HEK293 (cell line): ENCODE measurements around the gene B3GAT1.

Experiments
- CTCF ChIA-PET: fragments of 350-600 bp; formaldehyde crosslinking; extraction: SDS; loops from one replicate; lab custom pipeline; 2021; ENCODE audit warnings: antibody characterized with exemption; lab: Yijun Ruan, JAX
- POLR2A ChIA-PET: fragments of 300-600 bp; formaldehyde crosslinking; extraction: SDS; loops from one replicate; lab custom pipeline; 2020; ENCODE audit warnings: antibody characterized with exemption, inconsistent platforms; lab: Yijun Ruan, JAX
- H3K27ac ChIP-seq: fragments of 200-500 bp; sonication (Bioruptor generic); 2 replicates; pipeline ENCODE4 v1.5.1; 2014; ENCODE audit warnings: low read depth, low read length, control low read depth, inconsistent platforms; ENCODE audit errors: extremely low read depth
- H3K36me3 ChIP-seq, 2 experiments: fragments of 200-500 bp in 1 of 2; sonication (Bioruptor generic) in 1 of 2; 1 replicate in 1 of 2; 2 replicates in 1 of 2; pipeline ENCODE4 v1.5.1; 2014 to 2017; ENCODE audit warnings: inconsistent platforms in 2 of 2, low read length in 2 of 2; ENCODE audit not compliant: control insufficient read depth in 2 of 2, insufficient read depth in 1 of 2
- H3K4me1 ChIP-seq: fragments of 200-500 bp; sonication (Bioruptor generic); 2 replicates; pipeline ENCODE4 v1.5.1; 2014; ENCODE audit warnings: mild to moderate bottlenecking, low read length, inconsistent platforms; ENCODE audit not compliant: control insufficient read depth, insufficient read depth
- H3K4me3 ChIP-seq: 2 replicates; pipeline ENCODE4 v1.5.1; 2011; ENCODE audit warnings: low read depth, mild to moderate bottlenecking, control low read depth, low read length, moderate library complexity
- H3K9me3 ChIP-seq: fragments of 200-500 bp; sonication (Bioruptor generic); 2 replicates; pipeline ENCODE4 v1.5.1; 2014; ENCODE audit warnings: low read depth, low read length, inconsistent platforms; ENCODE audit not compliant: control insufficient read depth, insufficient read depth
- BCL6B ChIP-seq: fragments of 450-650 bp; formaldehyde crosslinking; IDR thresholded peaks from 2 replicates; pipeline ENCODE4 v1.5.1; 2017; ENCODE audit warnings: missing biosample characterization, missing genetic modification characterization
- INSM2 ChIP-seq: fragments of 450-650 bp; formaldehyde crosslinking; IDR thresholded peaks from 2 replicates; pipeline ENCODE4 v1.5.1; 2016; ENCODE audit warnings: missing biosample characterization, missing genetic modification characterization
- SCRT1 ChIP-seq: fragments of 450-650 bp; formaldehyde crosslinking; IDR thresholded peaks from 2 replicates; pipeline ENCODE4 v1.5.1; 2016; ENCODE audit warnings: missing biosample characterization, missing genetic modification characterization, borderline replicate concordance
- YY2 ChIP-seq: fragments of 450-650 bp; formaldehyde crosslinking; IDR thresholded peaks from 2 replicates; pipeline ENCODE4 v1.5.1; 2016; ENCODE audit warnings: missing biosample characterization, missing genetic modification characterization
- ZNF114 ChIP-seq: fragments of 450-650 bp; formaldehyde crosslinking; IDR thresholded peaks from 2 replicates; pipeline ENCODE4 v1.5.0; 2017; ENCODE audit warnings: missing biosample characterization, missing genetic modification characterization
- ZNF211 ChIP-seq: fragments of 450-650 bp; formaldehyde crosslinking; IDR thresholded peaks from 2 replicates; pipeline ENCODE4 v1.5.1; 2016; ENCODE audit warnings: low read depth, missing biosample characterization, missing genetic modification characterization
- ZNF223 ChIP-seq: fragments of 450-650 bp; formaldehyde crosslinking; IDR thresholded peaks from 2 replicates; pipeline ENCODE4 v1.5.1; 2016; ENCODE audit warnings: missing biosample characterization, missing genetic modification characterization
- ZNF426 ChIP-seq: fragments of 450-650 bp; formaldehyde crosslinking; IDR thresholded peaks from 2 replicates; pipeline ENCODE4 v1.5.1; 2017; ENCODE audit warnings: missing biosample characterization, missing genetic modification characterization, mild to moderate bottlenecking, inconsistent platforms, moderate library complexity
- ZNF571 ChIP-seq: fragments of 450-650 bp; formaldehyde crosslinking; IDR thresholded peaks from 2 replicates; pipeline ENCODE4 v1.5.0; 2017; ENCODE audit warnings: missing biosample characterization, missing genetic modification characterization
- TF ChIP-seq, protein P1 (sequence below): fragments of 450-650 bp; formaldehyde crosslinking; IDR thresholded peaks from 2 replicates; pipeline ENCODE4 v1.5.1; 2016; ENCODE audit warnings: missing biosample characterization, missing genetic modification characterization
- TF ChIP-seq, protein P2 (sequence below): fragments of 450-650 bp; formaldehyde crosslinking; IDR thresholded peaks from 2 replicates; pipeline ENCODE4 v1.5.1; 2017; ENCODE audit warnings: missing biosample characterization, missing genetic modification characterization
- TF ChIP-seq, protein P3 (sequence below): fragments of 450-650 bp; formaldehyde crosslinking; conservative IDR thresholded peaks from 2 replicates; pipeline ENCODE4 v1.5.1; 2016; ENCODE audit warnings: low read depth, missing biosample characterization, missing genetic modification characterization
- TF ChIP-seq, protein P4 (sequence below): fragments of 450-650 bp; formaldehyde crosslinking; IDR thresholded peaks from 2 replicates; pipeline ENCODE4 v1.5.1; 2016; ENCODE audit warnings: missing biosample characterization, missing genetic modification characterization, low read depth

Gene B3GAT1

GRCh38 chr11:134450186-134450585 is 38.1 kb upstream of the B3GAT1 start:
- Histone ChIP-seq H3K36me3 (no peaks in the 10 kb centered on the region), H3K4me1 (no peaks in the 10 kb centered on the region), H3K9me3 (no peaks in the 10 kb centered on the region), H3K4me3 (no peak overlapping the region), H3K27ac (no peak overlapping the region)
- ChIA-PET POLR2A (no interaction called here), CTCF (no interaction called here)
- TF ChIP-seq, protein P1, sequence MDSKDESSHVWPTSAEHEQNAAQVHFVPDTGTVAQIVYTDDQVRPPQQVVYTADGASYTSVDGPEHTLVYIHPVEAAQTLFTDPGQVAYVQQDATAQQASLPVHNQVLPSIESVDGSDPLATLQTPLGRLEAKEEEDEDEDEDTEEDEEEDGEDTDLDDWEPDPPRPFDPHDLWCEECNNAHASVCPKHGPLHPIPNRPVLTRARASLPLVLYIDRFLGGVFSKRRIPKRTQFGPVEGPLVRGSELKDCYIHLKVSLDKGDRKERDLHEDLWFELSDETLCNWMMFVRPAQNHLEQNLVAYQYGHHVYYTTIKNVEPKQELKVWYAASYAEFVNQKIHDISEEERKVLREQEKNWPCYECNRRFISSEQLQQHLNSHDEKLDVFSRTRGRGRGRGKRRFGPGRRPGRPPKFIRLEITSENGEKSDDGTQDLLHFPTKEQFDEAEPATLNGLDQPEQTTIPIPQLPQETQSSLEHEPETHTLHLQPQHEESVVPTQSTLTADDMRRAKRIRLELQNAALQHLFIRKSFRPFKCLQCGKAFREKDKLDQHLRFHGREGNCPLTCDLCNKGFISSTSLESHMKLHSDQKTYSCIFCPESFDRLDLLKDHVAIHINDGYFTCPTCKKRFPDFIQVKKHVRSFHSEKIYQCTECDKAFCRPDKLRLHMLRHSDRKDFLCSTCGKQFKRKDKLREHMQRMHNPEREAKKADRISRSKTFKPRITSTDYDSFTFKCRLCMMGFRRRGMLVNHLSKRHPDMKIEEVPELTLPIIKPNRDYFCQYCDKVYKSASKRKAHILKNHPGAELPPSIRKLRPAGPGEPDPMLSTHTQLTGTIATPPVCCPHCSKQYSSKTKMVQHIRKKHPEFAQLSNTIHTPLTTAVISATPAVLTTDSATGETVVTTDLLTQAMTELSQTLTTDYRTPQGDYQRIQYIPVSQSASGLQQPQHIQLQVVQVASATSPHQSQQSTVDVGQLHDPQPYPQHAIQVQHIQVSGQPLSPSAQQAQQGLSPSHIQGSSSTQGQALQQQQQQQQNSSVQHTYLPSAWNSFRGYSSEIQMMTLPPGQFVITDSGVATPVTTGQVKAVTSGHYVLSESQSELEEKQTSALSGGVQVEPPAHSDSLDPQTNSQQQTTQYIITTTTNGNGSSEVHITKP (tag by site-specific recombination) = no peak
- TF ChIP-seq, protein P2, sequence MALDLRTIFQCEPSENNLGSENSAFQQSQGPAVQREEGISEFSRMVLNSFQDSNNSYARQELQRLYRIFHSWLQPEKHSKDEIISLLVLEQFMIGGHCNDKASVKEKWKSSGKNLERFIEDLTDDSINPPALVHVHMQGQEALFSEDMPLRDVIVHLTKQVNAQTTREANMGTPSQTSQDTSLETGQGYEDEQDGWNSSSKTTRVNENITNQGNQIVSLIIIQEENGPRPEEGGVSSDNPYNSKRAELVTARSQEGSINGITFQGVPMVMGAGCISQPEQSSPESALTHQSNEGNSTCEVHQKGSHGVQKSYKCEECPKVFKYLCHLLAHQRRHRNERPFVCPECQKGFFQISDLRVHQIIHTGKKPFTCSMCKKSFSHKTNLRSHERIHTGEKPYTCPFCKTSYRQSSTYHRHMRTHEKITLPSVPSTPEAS (tag by site-specific recombination) = no peak
- no peak for TF ChIP-seq ZNF114
- TF ChIP-seq ZNF223 (tag by site-specific recombination) = no peak
- no peak for TF ChIP-seq ZNF211 (tag by site-specific recombination)
- no peak for TF ChIP-seq INSM2 (tag by site-specific recombination)
- TF ChIP-seq, protein P3, sequence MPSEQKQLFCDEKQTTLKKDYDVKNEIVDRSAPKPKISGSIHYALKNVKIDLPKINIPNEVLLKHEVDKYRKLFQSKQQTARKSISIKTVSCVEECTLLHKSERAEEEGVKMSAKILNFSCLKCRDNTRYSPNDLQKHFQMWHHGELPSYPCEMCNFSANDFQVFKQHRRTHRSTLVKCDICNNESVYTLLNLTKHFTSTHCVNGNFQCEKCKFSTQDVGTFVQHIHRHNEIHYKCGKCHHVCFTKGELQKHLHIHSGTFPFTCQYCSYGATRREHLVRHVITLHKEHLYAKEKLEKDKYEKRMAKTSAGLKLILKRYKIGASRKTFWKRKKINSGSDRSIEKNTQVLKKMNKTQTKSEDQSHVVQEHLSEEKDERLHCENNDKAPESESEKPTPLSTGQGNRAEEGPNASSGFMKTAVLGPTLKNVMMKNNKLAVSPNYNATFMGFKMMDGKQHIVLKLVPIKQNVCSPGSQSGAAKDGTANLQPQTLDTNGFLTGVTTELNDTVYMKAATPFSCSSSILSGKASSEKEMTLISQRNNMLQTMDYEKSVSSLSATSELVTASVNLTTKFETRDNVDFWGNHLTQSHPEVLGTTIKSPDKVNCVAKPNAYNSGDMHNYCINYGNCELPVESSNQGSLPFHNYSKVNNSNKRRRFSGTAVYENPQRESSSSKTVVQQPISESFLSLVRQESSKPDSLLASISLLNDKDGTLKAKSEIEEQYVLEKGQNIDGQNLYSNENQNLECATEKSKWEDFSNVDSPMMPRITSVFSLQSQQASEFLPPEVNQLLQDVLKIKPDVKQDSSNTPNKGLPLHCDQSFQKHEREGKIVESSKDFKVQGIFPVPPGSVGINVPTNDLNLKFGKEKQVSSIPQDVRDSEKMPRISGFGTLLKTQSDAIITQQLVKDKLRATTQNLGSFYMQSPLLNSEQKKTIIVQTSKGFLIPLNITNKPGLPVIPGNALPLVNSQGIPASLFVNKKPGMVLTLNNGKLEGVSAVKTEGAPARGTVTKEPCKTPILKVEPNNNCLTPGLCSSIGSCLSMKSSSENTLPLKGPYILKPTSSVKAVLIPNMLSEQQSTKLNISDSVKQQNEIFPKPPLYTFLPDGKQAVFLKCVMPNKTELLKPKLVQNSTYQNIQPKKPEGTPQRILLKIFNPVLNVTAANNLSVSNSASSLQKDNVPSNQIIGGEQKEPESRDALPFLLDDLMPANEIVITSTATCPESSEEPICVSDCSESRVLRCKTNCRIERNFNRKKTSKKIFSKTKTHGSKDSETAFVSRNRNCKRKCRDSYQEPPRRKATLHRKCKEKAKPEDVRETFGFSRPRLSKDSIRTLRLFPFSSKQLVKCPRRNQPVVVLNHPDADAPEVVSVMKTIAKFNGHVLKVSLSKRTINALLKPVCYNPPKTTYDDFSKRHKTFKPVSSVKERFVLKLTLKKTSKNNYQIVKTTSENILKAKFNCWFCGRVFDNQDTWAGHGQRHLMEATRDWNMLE (tag by site-specific recombination) = no peak
- TF ChIP-seq BCL6B (tag by site-specific recombination) = no peak
- TF ChIP-seq, protein P4, sequence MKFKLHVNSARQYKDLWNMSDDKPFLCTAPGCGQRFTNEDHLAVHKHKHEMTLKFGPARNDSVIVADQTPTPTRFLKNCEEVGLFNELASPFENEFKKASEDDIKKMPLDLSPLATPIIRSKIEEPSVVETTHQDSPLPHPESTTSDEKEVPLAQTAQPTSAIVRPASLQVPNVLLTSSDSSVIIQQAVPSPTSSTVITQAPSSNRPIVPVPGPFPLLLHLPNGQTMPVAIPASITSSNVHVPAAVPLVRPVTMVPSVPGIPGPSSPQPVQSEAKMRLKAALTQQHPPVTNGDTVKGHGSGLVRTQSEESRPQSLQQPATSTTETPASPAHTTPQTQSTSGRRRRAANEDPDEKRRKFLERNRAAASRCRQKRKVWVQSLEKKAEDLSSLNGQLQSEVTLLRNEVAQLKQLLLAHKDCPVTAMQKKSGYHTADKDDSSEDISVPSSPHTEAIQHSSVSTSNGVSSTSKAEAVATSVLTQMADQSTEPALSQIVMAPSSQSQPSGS (tag by site-specific recombination) = no peak
- no peak for TF ChIP-seq ZNF426 (tag by site-specific recombination)
- no peak for TF ChIP-seq YY2
- TF ChIP-seq SCRT1 (tag by site-specific recombination) = no peak
- TF ChIP-seq ZNF571 = no peak
